Smooth muscle cell of trachea (primary cell): ENCODE data around the gene ORAI2. TPM values are rescaled to one million over a fixed set of nuclear protein-coding genes. Genes with fewer than 3 reads are reported as not detected.

ENCODE experiments used
- total RNA-seq: library from RNA; depleted of rRNA; stranded (reverse); fragments of >200 nt; gene quantifications from 2 replicates; pipeline ENCODE4 v1.2.1, GENCODE V29; 2014

Gene ORAI2
- total RNA-seq: 40.1 and 52.9 TPM in 2 replicates

DNA sequence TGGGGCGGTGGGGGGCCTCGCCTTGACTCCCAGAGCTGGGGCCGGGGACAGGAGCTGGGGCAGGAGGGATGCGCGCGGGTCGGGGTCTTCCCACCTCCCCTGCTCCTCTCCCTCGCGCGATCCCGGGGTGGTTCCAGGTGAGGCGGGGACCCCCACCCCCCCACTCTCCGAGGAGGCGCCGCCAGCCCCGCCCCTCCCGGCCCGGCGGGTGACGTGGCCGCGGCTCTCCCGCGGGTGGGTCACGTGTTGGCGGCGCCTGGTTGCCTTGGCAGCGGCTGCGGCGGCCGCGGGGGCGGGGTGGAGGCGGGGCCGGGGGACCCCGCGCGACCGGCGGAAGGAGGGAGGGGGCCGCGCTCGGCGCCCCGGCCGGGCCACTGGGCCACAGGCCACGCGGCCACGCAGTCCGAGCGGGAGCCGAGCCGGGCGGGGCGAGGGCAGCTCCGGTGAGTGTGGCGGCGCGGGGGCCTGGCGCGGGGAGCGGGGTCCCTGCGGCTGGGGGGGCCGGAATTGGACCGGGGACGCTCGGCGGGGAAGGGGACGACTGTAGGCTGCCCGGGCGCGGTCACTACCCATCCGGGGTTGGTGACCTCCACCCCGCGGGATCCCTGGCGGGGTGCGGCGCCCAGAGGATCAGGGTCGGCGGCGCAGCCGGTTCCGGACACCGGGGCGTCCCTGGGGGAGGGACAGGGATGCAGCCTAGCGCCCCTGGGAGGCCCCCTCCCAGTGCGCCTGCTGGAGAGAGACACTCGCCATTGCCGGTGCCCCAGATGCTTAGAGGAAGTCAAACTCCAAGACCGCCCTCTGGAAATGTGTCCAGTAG, at the start of gene ORAI2:
Gene ORAI2 (plus strand): TSS at position 357 of the 820 bp plus-strand sequence. CDS start 5,382 bp downstream, outside the sequence.

DNA sequence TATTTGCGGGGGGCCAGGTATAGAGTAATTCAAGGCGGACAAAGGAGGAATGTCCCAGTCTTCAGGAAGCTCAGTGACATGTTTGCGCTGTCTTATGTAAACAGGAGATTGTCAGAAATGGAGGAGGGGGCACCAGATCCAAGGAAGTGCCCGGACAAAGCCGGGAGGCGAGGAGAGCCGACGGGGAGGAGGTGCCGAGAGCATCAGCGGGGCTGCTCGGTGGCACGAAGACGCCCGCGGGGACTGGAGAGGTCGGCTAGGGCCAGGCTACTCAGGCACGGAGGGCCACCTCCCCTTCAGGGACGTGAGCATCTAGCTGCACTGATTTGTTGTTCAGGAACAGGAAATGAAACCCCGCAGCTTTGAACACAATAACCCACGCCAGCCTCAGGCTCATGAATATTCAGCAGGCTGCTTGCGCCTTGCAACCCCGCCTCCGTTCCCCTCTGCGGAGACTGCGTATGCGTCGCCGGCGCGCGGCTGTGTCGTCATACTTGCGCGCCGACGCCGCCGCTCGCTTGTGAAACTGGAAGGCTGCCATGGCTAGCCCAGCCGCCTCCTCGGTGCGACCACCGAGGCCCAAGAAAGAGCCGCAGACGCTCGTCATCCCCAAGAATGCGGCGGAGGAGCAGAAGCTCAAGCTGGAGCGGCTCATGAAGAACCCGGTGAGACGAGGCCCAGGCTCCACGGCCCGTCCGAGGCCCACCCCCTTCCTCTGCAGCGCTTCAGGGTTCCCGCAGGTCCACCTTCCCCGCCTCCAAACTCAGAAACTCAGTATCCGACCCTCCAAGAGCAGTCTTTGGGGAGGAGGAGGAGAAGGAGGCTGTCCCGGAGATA, 37.3 kb upstream of the ORAI2 start, which contains the start of gene PRKRIP1:
Gene PRKRIP1 (plus strand): TSS at position 491 of the 837 bp plus-strand sequence. CDS start 49 bp downstream, at position 540.

DNA sequence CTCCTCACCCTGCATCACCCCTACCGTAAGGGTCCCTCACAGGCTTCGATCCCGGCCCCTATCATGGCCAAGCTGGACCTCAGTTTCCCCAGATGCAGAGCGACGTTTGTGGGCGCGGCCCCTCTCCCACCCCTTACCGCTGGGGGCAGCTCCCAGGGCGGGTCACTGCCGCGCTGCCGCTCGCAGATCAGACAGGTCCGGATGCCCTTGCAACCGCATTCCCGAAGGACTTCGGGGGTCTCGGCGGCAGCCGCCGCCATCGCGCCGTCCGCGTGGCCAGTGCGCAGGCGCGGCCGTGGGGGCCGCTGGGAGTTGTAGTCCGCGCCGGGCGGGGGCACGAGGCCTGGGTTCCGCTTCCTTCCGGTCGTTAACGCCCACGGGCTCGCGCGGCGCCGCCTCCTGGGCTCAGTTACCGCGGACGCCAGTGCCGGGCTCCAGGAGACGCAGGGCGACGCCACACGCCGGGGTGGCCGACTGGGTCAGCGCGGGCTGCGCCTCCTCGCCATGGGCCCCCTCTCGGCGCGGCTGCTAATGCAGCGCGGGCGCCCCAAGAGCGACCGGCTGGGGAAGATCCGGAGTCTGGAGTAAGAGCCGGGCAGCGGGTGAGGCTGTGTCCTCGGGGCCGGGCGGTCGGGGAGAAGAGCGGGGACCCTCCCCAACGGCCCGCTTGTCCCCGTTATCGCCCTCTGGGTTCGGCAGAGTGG, 31.4 kb downstream of the ORAI2 start, which contains the start of the genes ALKBH4 and LRWD1:
Gene ALKBH4 (minus strand): TSS at position 287 of the 704 bp plus-strand sequence. CDS start 27 bp downstream, at position 260.
Gene LRWD1 (plus strand): TSS at position 408 of the 704 bp plus-strand sequence. CDS start 97 bp downstream, at position 505.

DNA sequence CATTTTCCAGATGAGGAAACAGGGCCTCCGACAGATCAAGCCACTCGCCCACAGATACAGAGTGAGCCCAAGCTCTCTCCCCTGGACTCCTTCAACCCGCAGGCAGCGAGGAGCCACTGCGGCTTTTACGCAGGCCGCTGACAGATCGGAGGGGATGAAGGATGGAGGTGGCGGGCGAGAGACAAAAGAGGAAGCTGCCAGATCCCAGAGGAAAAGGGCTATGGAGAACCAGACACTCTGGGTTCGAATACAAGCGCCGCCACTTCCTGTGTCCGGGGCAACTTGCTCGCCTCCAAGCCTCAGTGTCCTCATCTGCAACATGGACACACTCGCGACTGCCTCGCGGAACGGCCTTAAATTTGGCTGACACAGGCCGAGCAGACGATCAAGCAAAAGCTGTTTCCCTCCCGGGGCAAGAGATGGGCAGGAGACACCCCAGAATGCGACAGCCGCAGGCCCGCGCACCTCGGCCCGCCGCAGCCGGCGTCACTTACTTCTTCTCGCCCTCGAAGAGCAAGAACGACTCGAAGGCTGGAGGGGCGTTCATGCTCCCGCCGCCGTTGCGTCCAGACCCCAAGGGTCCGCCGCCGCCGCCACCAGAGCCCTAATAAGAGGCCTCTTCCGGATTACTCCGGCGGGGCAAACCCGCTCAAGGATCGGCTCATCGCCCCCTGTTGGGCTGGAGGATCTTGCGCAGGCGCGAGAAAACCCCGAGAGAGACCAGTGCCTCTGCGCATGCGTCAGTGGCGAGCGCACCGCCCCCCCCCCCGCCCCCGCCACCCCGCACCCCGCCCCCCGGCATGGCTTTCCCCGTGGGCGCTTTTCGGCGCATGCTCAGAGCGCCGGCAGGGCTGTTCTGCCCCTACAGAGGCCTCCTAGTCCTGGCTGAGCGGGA, 45.2 kb downstream of the ORAI2 start, which contains the start of gene POLR2J:
Gene POLR2J (minus strand): TSS at position 609 of the 895 bp plus-strand sequence. CDS start 62 bp downstream, at position 547.

Other genes starting within 250 kb of the ORAI2 start
- gene SH2B2, start 146.7 kb upstream of the ORAI2 start, total RNA-seq: 1.5 and 3.3 TPM in 2 replicates
- 0.15 and 0.17 TPM in 2 replicates for gene SPDYE6, start 77.1 kb upstream of the ORAI2 start, total RNA-seq
- gene PRKRIP1, start 37.2 kb upstream of the ORAI2 start, total RNA-seq: 16.7 and 19.3 TPM in 2 replicates
- 13.2 and 17.4 TPM in 2 replicates for gene ALKBH4, start 31.3 kb downstream of the ORAI2 start, total RNA-seq
- 15.0 and 23.5 TPM in 2 replicates for gene LRWD1, start 31.4 kb downstream of the ORAI2 start, total RNA-seq
- gene POLR2J, start 45.3 kb downstream of the ORAI2 start, total RNA-seq: 27.6 and 29.4 TPM in 2 replicates
- gene RASA4B, start 84.2 kb downstream of the ORAI2 start, total RNA-seq: 3.0 and 3.5 TPM in 2 replicates
- gene UPK3BL2, start 110.1 kb downstream of the ORAI2 start, total RNA-seq: 0.99 and 1.9 TPM in 2 replicates
- gene SPDYE2, start 117.7 kb downstream of the ORAI2 start, total RNA-seq: not detected in 2 replicates
- 28.8 and 33.3 TPM in 2 replicates for gene POLR2J3, start 139.0 kb downstream of the ORAI2 start, total RNA-seq
- 6.5 and 7.4 TPM in 2 replicates for gene RASA4, start 183.2 kb downstream of the ORAI2 start, total RNA-seq
- gene UPK3BL1, start 209.2 kb downstream of the ORAI2 start, total RNA-seq: 10.3 and 12.2 TPM in 2 replicates
- gene SPDYE2B, start 216.7 kb downstream of the ORAI2 start, total RNA-seq: not detected in 2 replicates
- gene POLR2J2, start 238.1 kb downstream of the ORAI2 start, total RNA-seq: 2.5 and 4.5 TPM in 2 replicates